CD4-positive, alpha-beta T cell (primary cell): ENCODE measurements around the gene PPP1R14B. TPM values are rescaled to one million over a fixed set of nuclear protein-coding genes. Genes with fewer than 3 reads are reported as not detected.

Experiments used
- ATAC-seq: fragments of 200-7000 bp; cut with Tn5 transposase; one replicate; pipeline ENCODE4 v1.10.0; 2022; ENCODE audit warnings: mild to moderate bottlenecking; ENCODE audit not compliant: poor library complexity
- CTCF ChIA-PET: fragments of 350-600 bp; sonication (Branson Sonifier 250); formaldehyde crosslinking; loops from one replicate; lab custom pipeline; 2021; ENCODE audit warnings: antibody characterized with exemption, inconsistent platforms; lab: Charles Lee
- POLR2A ChIA-PET: fragments of 350-600 bp; sonication (Branson Sonifier 250); formaldehyde crosslinking; loops from one replicate; lab custom pipeline; 2021; ENCODE audit warnings: antibody characterized with exemption, inconsistent platforms; lab: Charles Lee
- DNase-seq, 14 experiments: peaks; one replicate each; pipeline ENCODE4 v3.0.0-alpha.2; 2013 to 2020; ENCODE audit warnings: mixed read lengths in 2 of 14
- H3K27ac ChIP-seq, 2 donors: one replicate each; pipeline versions ENCODE4 v1.5.1 to v1.7.0; 2013; ENCODE audit warnings: low read length in 2 of 2, low read depth in 1 of 2, mild to moderate bottlenecking in 1 of 2
- H3K27me3 ChIP-seq, 2 experiments: 1 replicate in 1 of 2; 2 replicates in 1 of 2; pipeline versions ENCODE4 v1.6.1 to v1.7.0; 2013; ENCODE audit warnings: low read length in 2 of 2, control low read depth in 1 of 2, mild to moderate bottlenecking in 1 of 2, moderate library complexity in 1 of 2; ENCODE audit not compliant: insufficient read depth in 2 of 2, control insufficient read depth in 1 of 2
- H3K36me3 ChIP-seq: one replicate; pipeline ENCODE4 v1.6.1; 2013; ENCODE audit warnings: low read length, control low read depth; ENCODE audit not compliant: insufficient read depth
- H3K4me1 ChIP-seq: one replicate; pipeline ENCODE4 v1.6.1; 2013; ENCODE audit warnings: low read length, control low read depth; ENCODE audit not compliant: insufficient read depth
- H3K4me3 ChIP-seq: one replicate; pipeline ENCODE4 v1.5.1; 2013; ENCODE audit warnings: mild to moderate bottlenecking, low read length, moderate library complexity
- H3K9me3 ChIP-seq, 2 experiments: 1 replicate in 1 of 2; 2 replicates in 1 of 2; pipeline versions ENCODE4 v1.6.1 to v1.7.0; 2013; ENCODE audit warnings: low read length in 2 of 2, mild to moderate bottlenecking in 2 of 2, control low read depth in 1 of 2, moderate library complexity in 1 of 2; ENCODE audit not compliant: control insufficient read depth in 1 of 2, insufficient read depth in 1 of 2
- H3K27ac Mint-ChIP-seq: one replicate; pipeline ENCODE4 v1.8.0; 2020; ENCODE audit warnings: mixed read lengths
- H3K27me3 Mint-ChIP-seq: one replicate; pipeline ENCODE4 v1.8.0; 2021; ENCODE audit warnings: mixed read lengths
- H3K36me3 Mint-ChIP-seq: one replicate; pipeline ENCODE4 v1.8.0; 2021; ENCODE audit warnings: low read depth, mixed read lengths
- H3K4me1 Mint-ChIP-seq: one replicate; pipeline ENCODE4 v1.8.0; 2021; ENCODE audit warnings: low read depth, mixed read lengths
- H3K4me3 Mint-ChIP-seq: one replicate; pipeline ENCODE4 v1.8.0; 2020; ENCODE audit warnings: mild to moderate bottlenecking, mixed read lengths
- H3K9me3 Mint-ChIP-seq: one replicate; pipeline ENCODE4 v1.8.0; 2020; ENCODE audit warnings: mixed read lengths
- CTCF ChIP-seq: fragments of 200-600 bp; IDR thresholded peaks from one replicate; pipeline ENCODE4 v1.8.0; 2022; ENCODE audit warnings: antibody characterized with exemption, mild to moderate bottlenecking
- intact Hi-C, 2 experiments: fragments of 100-400 bp; cut with DNase I in 1 of 2; cut with micrococcal nuclease in 1 of 2; formaldehyde crosslinking; loops; one replicate each; pipeline versions ENCODE4 v1.15.1 to v1.9.0; 2023 to 2025; cut with DNase I, micrococcal nuclease
- total RNA-seq, 174 experiments: library from RNA in 2 of 174; stranded (reverse) in 2 of 174; gene quantifications; one replicate each; pipeline ENCODE4 v1.2.3 and lab custom pipeline; 2021 to 2026

Gene PPP1R14B
- total RNA-seq, 2 experiments from 2014 or later = 17.1 to 21.0 TPM

GRCh38 chr11:64252003-64252872, 5.5 kb upstream of the PPP1R14B start:
- ChIA-PET CTCF (interaction anchor here (0.9 to 4.7 kb wide), 14 partner anchors 9 to 66 kb away, joined by 3 to 56 read pairs (median 5); partner anchors contain the start of genes CATSPERZ, ESRRA, FERMT3 and FKBP2), POLR2A (interaction anchor here (0.7 to 4.5 kb wide), 7 partner anchors 11 to 493 kb away, joined by 3 to 35 read pairs (median 6); partner anchors contain the start of genes FERMT3, FKBP2, NUDT22 and TRPT1)
- H3K27ac Mint-ChIP-seq = no peak overlapping the region
- ATAC-seq = no peak
- H3K9me3 Mint-ChIP-seq = no peaks in the 10 kb centered on the region
- peak in 2 of 14 experiments; percentile 40 to 49 for DNase-seq
- intact Hi-C loops = loop anchor here (1.0 to 10.0 kb wide), 3 partner anchors 17 to 403 kb away; partner anchors contain the start of gene STIP1 (in 1 of the 2)
- no peaks in the 10 kb centered on the region for H3K36me3 Mint-ChIP-seq
- peaks cover 20% of the 10 kb centered on the region for H3K4me1 Mint-ChIP-seq
- no peaks in the 10 kb centered on the region for H3K9me3 ChIP-seq
- no peak for TF ChIP-seq CTCF
- H3K27me3 ChIP-seq = no peaks in the 10 kb centered on the region
- H3K36me3 ChIP-seq = peaks cover 4% of the 10 kb centered on the region
- peaks cover 38% of the 10 kb centered on the region for H3K4me1 ChIP-seq
- H3K4me3 Mint-ChIP-seq = peak overlapping the region; percentile 92
- no peak overlapping the region for H3K27ac ChIP-seq
- peak overlapping the region; percentile 78 for H3K4me3 ChIP-seq
- no peaks in the 10 kb centered on the region for H3K27me3 Mint-ChIP-seq

GRCh38 chr11:64251753-64252002, 4.9 kb upstream of the PPP1R14B start:
- ATAC-seq (peak; percentile 7), DNase-seq (no peak)
- Histone ChIP-seq H3K36me3 (peaks cover 3% of the 10 kb centered on the region), H3K9me3 (no peaks in the 10 kb centered on the region), H3K27me3 (no peaks in the 10 kb centered on the region), H3K4me1 (peaks cover 43% of the 10 kb centered on the region), H3K27ac (no peak overlapping the region), H3K4me3 (peak overlapping the region; percentile 78)
- Mint-ChIP-seq H3K27ac (no peak overlapping the region), H3K27me3 (no peaks in the 10 kb centered on the region), H3K36me3 (no peaks in the 10 kb centered on the region), H3K9me3 (no peaks in the 10 kb centered on the region), H3K4me3 (peak overlapping the region; percentile 92), H3K4me1 (peaks cover 25% of the 10 kb centered on the region)
- intact Hi-C loops = loop anchor here (1.0 to 10.0 kb wide), 6 partner anchors 18 to 403 kb away; partner anchors contain the start of genes ESRRA (in 1 of the 2) and STIP1 (in 1 of the 2)
- TF ChIP-seq CTCF = no peak
- ChIA-PET CTCF (interaction anchor here (0.9 to 4.7 kb wide), 14 partner anchors 9 to 66 kb away, joined by 3 to 56 read pairs (median 5); partner anchors contain the start of genes CATSPERZ, ESRRA, FERMT3 and FKBP2), POLR2A (interaction anchor here (0.7 to 4.5 kb wide), 7 partner anchors 11 to 493 kb away, joined by 3 to 35 read pairs (median 6); partner anchors contain the start of genes FERMT3, FKBP2, NUDT22 and TRPT1)

DNA sequence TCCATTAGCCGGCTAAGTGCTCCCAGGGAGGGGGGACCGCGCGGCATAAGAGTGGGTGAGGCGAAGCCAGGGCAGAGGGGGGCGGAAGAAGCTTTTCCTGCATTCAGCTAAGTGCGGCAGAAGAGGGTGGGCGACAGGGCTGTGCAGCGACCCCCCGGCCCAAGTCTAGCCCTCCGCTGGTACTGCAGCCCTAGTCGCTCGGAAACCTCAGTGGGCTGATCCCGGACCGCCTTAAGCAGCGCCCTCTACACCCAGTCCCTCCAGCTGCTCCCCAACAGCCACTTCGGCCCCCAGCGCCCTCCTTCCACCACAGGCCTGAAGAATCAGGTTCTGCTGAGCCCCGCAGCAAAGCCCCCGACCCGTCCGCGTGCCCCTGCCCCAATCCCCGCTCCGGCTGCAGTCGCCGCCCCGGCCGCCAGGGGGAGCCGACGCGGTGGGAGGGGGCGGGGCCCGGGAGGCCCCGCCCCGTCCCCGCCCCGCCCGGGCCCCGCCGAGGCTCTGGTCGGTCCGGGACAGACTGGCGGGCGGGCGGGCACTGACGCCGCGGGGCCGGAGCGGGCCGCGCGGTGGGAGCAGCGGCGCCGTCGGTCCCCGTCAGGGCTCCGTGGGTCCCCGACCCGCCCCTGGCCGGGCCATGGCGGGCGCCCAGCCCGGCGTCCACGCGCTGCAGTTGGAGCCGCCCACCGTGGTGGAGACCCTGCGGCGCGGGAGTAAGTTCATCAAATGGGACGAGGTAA, 4.4 kb upstream of the PPP1R14B start, which contains the start of gene PLCB3:
TSS of gene PLCB3 (plus strand) at position 515 of the 737 bp plus-strand sequence. CDS start at position 635, 120 bp downstream.
- CTCF ChIA-PET = interaction anchor here (0.9 to 4.7 kb wide), 14 partner anchors 8 to 67 kb away, joined by 3 to 56 read pairs (median 5); partner anchors contain the start of genes CATSPERZ, ESRRA, FERMT3 and FKBP2
- peaks cover 44% of the 10 kb centered on the region for H3K4me1 ChIP-seq
- no peak within 1 kb of the TSS for H3K27ac Mint-ChIP-seq

More for the DNA sequence above, 4.4 kb upstream of the PPP1R14B start, which contains the start of gene PLCB3:
- intact Hi-C loops = loop anchor here (1.0 to 10.0 kb wide), 6 partner anchors 18 to 404 kb away; partner anchors contain the start of genes ESRRA (in 1 of the 2) and STIP1 (in 1 of the 2)
- Mint-ChIP-seq H3K4me3 (peak within 1 kb of the TSS; percentile 92), H3K9me3 (no peaks in the 10 kb centered on the region), H3K27me3 (no peaks in the 10 kb centered on the region), H3K4me1 (peaks cover 25% of the 10 kb centered on the region), H3K36me3 (no peaks in the 10 kb centered on the region)
- no peaks in the 10 kb centered on the region for H3K36me3 ChIP-seq
- no peak within 1 kb of the TSS for H3K27ac ChIP-seq
- TF ChIP-seq CTCF = peak; percentile 64
- no peaks in the 10 kb centered on the region for H3K27me3 ChIP-seq
- H3K4me3 ChIP-seq = peak within 1 kb of the TSS; percentile 78
- POLR2A ChIA-PET = interaction anchor here (0.8 to 4.5 kb wide), 8 partner anchors 10 to 45 kb away, joined by 3 to 35 read pairs (median 5); partner anchors contain the start of genes BAD, FERMT3, FKBP2 and NUDT22
- DNase-seq (peak in 13 of 14 experiments; percentile 39 to 82 (median 60)), ATAC-seq (peak; percentile 72)
- H3K9me3 ChIP-seq = no peaks in the 10 kb centered on the region
